GM04504 (cell line): ENCODE data around the gene CFAP251.
A peak's percentile ranks its signal among the peaks of the same experiment; 100 is the strongest.
"Not testable (repeated sequence)": the region's sequence is repeated elsewhere in the genome, so short reads cannot be mapped to it uniquely, and the experiment has no call there.

ENCODE experiments used
- DNase-seq: peaks from one replicate; pipeline ENCODE4 v3.0.0-alpha.2; 2012; ENCODE audit warnings: low read depth

The CFAP251 gene, protein sequence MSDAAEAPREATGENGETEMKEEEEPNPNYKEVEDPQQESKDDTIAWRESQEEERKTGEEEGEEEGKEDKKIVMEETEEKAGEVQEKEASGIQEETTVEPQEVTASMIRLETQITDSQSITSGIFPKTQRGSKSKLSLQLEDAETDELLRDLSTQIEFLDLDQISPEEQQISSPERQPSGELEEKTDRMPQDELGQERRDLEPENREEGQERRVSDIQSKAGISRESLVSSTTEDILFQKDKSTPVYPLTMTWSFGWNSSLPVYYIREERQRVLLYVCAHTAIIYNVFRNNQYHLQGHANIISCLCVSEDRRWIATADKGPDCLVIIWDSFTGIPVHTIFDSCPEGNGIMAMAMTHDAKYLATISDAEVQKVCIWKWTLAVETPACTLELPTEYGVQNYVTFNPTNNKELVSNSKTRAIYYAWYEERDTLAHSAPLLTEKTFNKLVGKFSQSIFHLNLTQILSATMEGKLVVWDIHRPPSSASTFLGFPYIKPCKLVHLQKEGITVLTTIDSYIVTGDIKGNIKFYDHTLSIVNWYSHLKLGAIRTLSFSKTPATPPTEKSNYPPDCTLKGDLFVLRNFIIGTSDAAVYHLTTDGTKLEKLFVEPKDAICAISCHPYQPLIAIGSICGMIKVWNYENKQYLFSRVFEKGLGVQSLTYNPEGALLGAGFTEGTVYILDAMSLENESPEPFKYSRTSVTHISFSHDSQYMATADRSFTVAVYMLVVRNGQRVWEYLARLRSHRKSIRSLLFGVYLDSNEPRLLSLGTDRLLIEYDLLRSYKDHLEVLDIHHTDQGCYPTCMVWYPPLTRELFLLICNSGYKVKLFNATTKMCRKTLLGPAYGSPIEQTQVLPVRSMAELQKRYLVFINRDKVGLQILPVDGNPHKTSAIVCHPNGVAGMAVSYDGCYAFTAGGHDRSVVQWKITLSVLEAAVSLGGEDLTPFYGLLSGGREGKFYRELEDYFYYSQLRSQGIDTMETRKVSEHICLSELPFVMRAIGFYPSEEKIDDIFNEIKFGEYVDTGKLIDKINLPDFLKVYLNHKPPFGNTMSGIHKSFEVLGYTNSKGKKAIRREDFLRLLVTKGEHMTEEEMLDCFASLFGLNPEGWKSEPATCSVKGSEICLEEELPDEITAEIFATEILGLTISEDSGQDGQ

DNA sequence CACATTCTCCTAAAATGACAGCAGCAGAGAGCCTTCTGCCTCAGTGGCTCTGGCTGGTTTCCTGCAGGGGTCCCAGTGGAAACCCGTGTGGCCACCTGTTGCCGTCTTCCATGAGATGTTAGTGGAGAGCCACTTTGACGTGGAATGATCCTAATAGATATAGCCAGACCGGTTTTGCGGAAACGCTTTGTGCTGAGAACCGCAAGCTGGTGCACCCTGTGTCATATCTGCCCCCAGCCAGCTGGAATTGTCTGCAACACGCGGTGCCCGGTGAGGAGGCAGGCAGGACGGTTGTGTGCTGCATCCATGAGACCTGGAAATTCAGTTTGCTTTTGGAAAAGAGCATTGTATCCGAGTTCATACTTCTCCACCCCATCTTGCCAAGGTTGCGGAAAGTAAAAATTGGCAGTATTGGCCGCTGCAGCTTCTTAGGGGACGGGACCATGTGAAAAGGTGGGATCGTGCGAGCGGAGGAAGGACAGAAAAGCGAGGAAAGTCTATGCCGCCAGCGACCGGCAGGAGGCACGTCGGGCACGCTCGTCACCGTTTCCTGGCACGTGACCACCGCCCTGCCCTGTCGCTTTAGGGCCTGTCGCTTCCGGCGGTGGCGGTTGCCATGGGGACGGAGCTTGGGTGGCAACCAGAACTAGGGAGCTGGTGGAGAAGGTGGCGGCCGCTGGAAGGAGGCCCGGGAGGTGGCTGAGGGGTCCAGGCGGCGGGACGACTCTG is at the start of gene CFAP251:
TSS of gene CFAP251 (plus strand) at position 643 of the 729 bp plus-strand sequence. CDS start 2,714 bp downstream, outside the sequence.
- DNase-seq: peak; percentile 52

DNA sequence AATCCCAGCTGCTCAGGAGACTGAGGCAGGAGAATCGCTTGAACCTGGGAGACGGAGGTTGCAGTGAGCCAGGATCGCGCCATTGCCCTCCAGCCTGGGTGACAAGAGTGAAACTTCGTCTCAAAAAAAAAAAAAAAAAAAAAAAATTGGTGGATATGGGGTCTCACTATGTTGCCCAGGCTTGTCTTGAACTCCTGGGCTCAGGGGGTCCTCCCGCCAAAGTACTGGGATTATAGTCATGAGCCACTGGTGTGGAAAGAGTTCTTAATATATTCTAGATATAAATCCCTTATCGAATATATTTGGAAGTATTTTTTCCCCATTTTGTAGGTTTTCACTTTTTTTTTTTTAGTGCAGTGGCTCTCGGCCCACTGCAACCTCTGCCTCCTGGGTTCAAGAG is 49.2 kb upstream of the CFAP251 start:
- not testable (repeated sequence) for DNase-seq

DNA sequence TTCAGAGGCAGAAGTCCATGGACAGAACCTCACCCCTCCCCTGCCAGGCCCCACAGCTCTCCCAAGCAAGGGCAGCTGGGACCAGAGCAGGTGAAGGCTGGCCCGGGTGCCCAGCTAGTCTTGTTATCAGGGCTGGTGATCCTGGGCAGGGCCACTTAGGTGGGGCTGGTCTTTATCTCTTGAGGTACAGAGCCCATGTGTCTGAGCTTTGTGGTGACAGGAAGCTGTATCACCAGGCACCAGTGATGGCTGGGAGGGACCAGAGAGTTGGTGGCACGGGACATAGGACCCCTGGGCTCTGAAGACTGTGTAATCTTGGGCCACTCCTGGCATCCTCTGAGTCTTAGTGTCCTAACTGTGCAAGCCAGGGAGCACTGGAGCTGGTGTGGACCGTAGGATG is 46.9 kb upstream of the CFAP251 start:
- DNase-seq: no peak

DNA sequence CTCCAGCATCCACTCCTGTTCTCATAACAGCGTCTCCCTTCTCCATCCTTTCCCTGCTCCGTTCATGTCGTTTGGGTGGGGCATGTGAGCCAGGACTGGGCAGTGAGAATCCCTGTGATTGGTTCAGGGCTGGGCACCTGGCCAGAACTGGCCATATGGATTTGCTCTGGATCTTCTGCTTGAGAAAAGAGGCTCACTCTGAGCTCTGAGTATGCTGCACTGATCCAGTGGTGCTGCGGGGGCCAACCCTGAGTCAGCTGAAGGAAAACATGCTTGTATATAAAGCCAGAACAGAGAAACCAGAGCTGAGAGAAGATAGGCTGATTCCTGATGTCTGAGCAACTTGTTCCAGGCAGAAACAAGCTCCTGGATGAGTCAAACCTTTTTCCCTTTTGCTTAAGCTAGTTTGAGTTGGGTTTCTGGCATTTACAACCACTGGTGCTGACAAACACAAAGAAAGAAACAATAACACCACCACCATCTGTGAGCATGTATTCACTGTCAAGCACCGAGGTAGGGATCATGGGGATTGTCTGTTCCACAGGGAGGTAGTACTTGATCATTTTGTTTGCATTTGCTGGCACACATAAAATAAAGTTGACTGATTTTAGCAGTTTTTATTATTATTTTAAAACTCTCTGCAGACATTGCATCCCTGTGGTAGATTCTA is 45.7 kb upstream of the CFAP251 start:
- peak; percentile 85 for DNase-seq

DNA sequence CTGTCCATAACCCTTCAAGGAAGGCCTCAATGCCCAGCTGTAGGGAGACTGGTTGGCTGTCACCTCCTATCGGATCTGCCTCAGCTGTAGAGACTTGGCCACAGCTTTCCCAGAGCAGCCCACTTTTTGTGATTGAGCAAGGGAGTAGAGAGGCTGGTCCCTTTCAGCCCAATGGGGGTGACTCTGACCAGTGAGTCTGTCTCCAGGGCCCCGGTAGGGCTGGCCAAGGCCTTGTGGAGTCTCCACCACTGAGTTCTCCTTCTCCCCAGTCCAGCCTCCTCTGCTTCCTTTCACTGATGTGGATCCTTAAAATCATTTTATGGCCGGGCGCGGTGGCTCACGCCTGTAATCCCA is 45.2 kb upstream of the CFAP251 start:
- DNase-seq: no peak

DNA sequence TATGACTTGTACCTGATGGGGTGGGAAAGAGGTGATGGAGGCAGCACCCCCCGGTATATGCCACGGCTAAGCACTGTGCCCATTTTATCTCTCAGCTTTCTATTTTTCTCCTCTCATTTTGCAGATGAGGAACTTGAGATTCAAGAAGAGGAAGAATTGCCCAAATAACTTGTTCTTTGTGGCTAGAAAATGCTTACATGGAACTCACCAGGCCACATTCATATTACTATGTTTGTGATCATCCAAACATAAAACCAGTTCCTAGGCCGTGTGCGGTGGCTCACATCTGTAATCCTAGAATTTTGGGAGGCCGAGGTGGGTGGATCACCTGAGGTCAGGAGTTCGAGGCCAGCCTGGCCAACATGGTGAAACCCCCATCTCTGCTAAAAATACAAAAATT is 44.3 kb upstream of the CFAP251 start:
- DNase-seq: no peak

DNA sequence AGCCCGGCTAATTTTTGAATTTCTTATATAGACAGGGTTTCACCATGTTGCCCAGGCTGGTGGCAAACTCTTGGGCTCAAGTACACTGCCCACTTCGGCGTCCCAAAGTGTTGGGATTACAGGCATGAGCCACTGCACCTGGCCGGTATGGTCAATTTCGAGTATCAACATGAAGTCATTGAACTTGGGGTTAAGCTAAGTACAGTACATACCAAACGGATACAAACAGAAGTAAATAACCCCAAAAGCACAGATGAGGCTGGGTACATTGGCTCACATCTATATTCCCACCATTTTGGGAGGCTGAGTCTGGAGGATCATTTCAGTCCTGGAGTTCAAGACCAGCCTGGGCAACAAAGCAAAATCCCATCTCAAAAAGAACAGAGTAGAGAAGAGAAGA is 42.8 kb upstream of the CFAP251 start:
- DNase-seq: no peak

DNA sequence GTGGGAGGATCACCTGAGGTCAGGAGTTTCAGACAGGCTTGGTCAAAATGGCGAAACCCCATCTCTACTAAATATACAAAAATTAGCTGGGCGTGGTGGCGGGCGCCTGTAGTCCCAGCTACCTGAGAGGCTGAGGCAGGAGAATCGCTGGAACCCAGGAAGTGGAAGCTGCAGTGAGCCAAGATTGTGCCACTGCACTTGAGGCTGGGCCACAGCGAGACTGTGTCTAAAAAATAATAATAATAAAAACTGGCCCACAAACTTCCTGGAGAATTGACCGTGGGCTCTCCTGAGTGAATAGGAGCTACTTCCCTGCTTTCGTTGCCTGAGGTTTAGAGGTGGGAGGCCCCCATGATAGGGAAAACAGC is 42.3 kb upstream of the CFAP251 start:
- DNase-seq: not testable (repeated sequence)

DNA sequence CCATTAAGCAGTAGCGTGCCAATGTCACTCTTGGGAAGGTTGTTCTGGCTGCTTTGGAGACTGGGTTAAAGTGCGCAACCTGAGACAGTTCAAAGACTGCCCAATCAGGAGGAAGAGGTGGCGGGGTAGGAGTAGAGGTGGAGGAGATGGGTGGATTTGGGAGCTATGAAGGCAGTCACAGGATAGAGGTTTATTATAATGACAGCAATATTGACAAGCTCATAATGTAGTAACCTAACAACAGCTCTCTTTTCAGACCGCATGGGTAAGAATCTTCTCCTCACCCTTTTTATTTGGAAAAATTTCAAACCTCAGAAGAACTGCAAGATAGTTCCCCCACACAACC is 35.1 kb upstream of the CFAP251 start:
- no peak for DNase-seq

DNA sequence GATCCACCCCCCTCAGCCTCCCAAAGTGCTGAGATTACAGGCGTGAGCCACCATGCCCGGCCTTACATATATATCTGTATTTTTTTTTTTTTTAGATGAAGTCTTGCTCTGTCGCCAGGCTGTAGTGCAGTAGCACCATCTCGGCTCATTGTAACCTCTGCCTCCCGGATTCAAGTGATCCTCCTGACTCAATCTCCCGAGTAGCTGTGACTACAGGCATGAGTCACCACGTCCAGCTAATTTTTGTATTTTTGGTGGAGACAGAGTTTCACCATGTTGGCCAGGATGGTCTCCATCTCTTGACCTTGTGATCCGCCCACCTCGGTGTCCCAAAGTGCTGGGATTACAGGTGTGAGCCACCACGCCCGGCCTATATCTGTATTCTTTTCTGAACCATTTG is 33.3 kb upstream of the CFAP251 start:
- not testable (repeated sequence) for DNase-seq

DNA sequence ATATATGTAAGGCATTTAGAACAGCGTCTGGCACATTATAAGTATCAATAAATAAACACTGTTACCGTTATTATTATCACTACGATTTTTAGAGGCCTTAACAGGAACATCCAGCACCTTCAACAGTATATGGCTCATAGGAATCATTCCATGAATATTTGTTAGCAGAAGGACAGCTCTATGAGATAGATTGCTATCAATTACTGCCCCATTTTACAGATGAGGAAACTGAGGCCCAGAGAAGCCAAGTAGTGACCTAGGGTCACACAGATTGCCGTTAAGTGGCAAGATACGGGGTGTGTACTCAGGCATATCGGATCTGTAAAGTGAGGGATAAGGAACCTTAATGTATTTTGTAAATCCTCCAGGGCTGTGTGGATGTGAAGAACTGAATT is 30.3 kb upstream of the CFAP251 start:
- no peak for DNase-seq

DNA sequence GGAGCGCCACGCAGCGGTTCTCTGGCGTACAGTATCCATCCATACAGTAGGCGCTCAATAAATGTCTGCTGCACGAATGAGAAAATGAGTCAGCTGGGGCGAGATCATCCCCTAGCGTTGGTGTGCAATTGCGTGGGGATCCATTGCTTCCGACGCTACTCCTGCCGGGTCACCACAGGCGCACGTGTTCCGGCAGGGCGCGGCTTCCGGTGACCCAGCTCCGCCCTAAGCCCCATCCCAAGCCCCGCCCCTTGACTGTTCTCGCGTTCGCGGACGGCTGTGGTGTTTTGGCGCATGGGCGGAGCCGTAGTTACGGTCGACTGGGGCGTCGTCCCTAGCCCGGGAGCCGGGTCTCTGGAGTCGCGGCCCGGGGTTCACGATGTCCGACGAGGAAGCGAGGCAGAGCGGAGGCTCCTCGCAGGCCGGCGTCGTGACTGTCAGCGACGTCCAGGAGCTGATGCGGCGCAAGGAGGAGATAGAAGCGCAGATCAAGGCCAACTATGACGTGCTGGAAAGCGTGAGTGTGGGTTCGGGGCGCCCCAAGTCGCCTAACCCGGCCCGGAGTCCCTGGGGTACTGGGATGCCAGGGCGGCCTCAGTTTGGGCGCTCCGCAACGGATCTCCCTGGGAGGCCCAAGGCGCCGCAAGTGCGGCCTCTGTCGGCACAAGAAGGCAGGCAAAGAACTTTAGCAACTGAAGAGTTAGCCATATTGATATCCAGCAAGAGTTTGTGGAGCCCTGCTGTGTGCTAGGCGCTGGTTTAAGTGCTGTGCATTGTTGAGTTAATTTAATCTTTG is 29.7 kb upstream of the CFAP251 start, which contains the start of gene PSMD9:
TSS of gene PSMD9 (plus strand) at position 313 of the 796 bp plus-strand sequence. CDS start at position 380, 67 bp downstream.
- peak; percentile 96 for DNase-seq

DNA sequence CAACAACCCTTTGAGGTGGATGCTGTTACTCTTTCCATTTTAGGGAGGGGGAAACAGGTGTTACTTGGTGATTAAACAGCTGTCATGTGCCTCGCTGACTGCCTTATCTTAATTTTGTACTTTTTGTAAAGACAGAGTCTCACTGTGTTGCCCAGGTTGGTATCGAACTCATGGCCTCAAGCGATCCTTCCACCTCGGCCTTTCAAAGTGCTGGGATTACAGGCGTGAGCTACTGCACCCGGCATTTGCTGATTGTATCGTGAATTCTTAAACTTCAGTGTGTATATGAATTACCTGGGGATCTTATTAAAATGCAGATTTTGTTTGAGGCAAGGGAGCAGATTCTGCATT is 29.1 kb upstream of the CFAP251 start:
- DNase-seq: no peak

DNA sequence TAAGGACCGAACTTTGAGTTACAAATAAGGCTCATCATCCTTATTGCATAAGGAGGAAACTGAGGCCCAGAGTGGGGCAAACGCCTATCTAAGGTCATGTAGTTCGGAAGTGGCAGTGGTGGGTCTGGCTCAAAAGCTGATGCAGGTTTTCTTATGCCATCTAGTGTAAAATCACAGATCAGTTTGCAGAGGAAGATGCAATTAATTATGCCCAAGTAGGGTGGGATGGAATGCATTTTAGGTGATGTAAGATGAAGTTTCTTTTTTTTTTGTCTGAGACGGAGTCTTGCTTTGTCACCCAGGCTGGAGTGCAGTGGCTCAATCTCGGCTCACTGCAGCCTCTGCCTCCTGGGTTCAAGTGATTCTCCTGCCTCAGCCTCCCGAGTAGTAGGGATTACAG is 28.7 kb upstream of the CFAP251 start:
- not testable (repeated sequence) for DNase-seq

DNA sequence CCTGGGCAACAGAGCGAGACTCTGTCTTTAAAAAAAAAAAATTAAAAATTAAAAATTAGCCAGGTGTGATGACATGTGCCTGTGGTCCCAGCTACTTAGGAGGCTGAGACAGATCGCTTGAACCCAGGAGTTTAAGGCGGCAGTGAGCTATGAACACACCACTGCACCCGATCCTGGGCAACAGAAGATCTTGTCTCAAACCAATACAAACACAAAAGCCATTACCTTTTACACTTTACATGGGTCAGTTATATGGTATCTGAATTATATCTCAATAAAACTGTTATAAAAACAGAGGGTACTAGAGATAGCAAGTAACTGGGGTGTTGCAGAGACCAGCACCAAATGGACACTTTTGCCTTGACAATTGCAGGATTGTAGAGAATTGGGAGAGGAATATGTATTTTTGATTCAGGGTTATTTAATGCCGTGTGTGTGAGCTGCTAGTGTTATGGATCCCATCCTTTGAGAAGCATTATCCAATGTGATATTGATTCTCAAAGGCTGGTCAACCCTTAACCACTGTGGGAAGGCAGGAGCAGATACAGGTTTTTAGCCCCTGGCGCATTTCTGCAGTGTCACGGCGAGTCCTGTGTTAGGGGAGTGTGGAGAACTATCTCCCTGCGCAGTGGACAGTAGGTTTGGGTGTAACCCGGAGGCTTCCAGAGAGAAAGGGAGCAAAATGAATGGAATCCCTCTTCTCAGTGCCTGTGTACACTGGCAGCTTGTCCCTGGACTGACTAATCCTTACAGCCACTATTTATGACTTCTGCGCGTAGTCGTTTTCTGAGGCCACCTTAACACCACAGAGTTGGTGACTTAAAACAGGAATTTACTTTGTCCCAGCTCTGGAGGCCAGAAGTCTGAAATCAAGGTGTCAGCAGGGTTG is 25.5 kb upstream of the CFAP251 start:
- DNase-seq: no peak

DNA sequence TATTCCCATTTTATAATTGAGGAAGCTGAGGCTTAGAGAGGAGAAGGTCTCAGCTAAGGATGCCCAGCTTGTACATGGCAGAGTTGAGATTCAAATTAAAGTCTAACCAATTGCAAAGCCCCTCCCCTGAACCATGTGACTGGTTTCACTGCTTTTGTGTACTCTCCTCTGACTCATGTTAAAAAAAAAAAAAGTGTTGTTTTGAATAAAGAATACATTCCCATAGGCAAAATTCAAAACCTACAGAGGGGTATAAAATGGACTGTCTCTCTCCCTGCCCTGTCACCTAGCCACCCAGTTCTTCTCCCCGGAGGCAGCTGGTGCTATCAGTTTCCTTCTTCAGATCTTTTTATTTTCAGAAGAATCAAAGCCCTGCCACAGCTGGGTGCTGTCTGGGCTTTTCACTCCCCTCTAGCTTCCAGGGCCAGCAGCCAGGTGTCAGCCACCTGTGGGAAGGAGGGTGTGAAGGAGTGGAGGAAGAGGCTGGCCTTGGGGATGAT is 24.4 kb upstream of the CFAP251 start:
- no peak for DNase-seq

DNA sequence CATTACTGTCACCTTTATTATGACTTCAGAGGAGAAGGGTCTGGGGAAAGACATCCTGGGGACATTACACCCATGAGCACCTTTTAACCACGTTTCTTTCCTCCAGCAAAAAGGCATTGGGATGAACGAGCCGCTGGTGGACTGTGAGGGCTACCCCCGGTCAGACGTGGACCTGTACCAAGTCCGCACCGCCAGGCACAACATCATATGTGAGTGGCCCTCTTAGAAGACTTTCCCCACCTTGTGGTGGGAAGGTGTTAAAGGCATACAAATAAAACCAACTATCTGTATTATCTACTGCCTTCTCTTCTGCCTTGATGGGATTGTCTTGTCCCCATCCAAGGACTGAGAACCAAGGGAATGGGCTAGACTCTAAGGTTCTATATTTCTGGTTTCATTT is 23.8 kb upstream of the CFAP251 start:
- no peak for DNase-seq

DNA sequence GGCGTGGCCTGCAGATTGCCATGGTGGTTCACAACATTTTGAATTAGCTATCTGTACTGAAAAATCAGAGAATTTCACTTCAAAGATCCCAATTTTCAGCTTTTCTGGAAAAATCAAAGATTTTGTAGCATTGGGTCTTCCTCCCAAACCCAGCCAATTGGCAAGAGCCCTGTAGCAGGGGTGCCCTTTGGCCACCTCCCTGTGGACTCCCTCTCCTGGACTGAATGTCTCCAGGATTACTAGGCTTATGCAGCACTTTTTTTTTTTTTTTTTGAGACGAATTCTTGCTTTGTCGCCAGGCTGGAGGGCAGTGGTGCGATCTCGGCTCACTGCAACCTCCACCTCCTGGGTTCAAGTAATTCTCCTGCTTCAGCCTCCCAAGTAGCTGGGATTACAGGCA is 20.1 kb upstream of the CFAP251 start:
- DNase-seq: no peak

DNA sequence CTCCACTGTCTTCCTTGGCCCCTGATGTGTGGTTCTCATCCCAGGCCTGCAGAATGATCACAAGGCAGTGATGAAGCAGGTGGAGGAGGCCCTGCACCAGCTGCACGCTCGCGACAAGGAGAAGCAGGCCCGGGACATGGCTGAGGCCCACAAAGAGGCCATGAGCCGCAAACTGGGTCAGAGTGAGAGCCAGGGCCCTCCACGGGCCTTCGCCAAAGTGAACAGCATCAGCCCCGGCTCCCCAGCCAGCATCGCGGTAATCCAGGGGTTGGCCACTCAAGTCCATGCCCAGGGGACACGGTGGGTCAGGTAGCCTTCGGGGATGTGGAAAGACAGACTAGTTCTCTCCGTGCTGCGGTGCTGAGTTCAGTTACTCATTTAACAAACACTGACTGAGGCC is 18.8 kb upstream of the CFAP251 start:
- DNase-seq: no peak

DNA sequence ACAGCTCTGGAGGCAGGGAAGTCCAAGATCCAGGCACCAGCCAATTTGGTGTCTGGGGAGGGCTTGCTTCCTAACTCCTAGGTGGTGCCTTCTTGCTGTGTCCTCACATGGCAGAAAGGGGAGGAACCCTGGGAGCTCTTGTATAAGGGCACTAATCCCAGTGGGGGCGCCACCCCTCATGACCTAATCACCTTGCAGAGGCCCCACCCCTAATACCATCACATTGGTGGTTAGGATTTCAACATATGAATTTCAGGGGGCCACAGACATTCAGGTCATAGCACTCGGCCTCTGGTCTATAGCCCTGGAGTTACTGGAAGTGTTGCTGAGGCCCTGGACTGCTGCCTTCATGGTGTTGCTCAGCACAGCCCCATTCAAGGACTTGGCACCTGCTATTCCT is 15.2 kb upstream of the CFAP251 start:
- DNase-seq: no peak
